HEK293T (cell line): ENCODE results near the gene MOXD1.

Experiments
- CTCF ChIA-PET: fragments of 350-600 bp; formaldehyde crosslinking; extraction: SDS; loops from one replicate; lab custom pipeline; 2021; ENCODE audit warnings: antibody characterized with exemption, inconsistent platforms; lab: Yijun Ruan, JAX
- POLR2A ChIA-PET: fragments of 350-600 bp; formaldehyde crosslinking; extraction: SDS; loops from one replicate; lab custom pipeline; 2020; ENCODE audit warnings: antibody characterized with exemption, inconsistent platforms; lab: Yijun Ruan, JAX
- DNase-seq: peaks from one replicate; pipeline ENCODE4 v3.0.0; 2012; ENCODE audit warnings: mixed read lengths; ENCODE audit errors: extremely low spot score
- ARNT ChIP-seq: fragments of 450-650 bp; IDR thresholded peaks from 2 replicates; pipeline ENCODE4 v1.6.1; 2017; ENCODE audit warnings: mild to moderate bottlenecking
- BHLHE40 ChIP-seq: fragments of 450-650 bp; IDR thresholded peaks from 2 replicates; pipeline ENCODE4 v1.6.1; 2016; ENCODE audit warnings: mild to moderate bottlenecking, moderate library complexity, borderline replicate concordance
- CTBP1 ChIP-seq: fragments of 450-650 bp; IDR thresholded peaks from 2 replicates; pipeline ENCODE4 v1.6.1; 2016; ENCODE audit warnings: borderline replicate concordance
- ELF4 ChIP-seq: fragments of 450-650 bp; IDR thresholded peaks from 2 replicates; pipeline ENCODE4 v1.6.1; 2017; ENCODE audit warnings: antibody characterized with exemption
- FOXA1 ChIP-seq: fragments of 450-650 bp; IDR thresholded peaks from 2 replicates; pipeline ENCODE4 v1.6.1; 2016; ENCODE audit warnings: mild to moderate bottlenecking
- FOXK2 ChIP-seq: fragments of 450-650 bp; IDR thresholded peaks from 2 replicates; pipeline ENCODE4 v1.6.1; 2016; ENCODE audit warnings: mild to moderate bottlenecking
- FOXM1 ChIP-seq: fragments of 450-650 bp; IDR thresholded peaks from 2 replicates; pipeline ENCODE4 v1.6.1; 2017; ENCODE audit warnings: mild to moderate bottlenecking, borderline replicate concordance
- HDGF ChIP-seq: fragments of 450-650 bp; IDR thresholded peaks from 2 replicates; pipeline ENCODE4 v1.6.1; 2017; ENCODE audit warnings: antibody characterized with exemption, borderline replicate concordance
- L3MBTL2 ChIP-seq: fragments of 450-650 bp; conservative IDR thresholded peaks from 2 replicates; pipeline ENCODE4 v1.6.1; 2016; ENCODE audit warnings: mild to moderate bottlenecking
- LEF1 ChIP-seq: fragments of 450-650 bp; IDR thresholded peaks from 2 replicates; pipeline ENCODE4 v1.6.1; 2017; ENCODE audit warnings: mild to moderate bottlenecking, borderline replicate concordance
- NFRKB ChIP-seq: fragments of 450-650 bp; IDR thresholded peaks from 2 replicates; pipeline ENCODE4 v1.6.1; 2016; ENCODE audit warnings: mild to moderate bottlenecking, moderate library complexity
- PKNOX1 ChIP-seq: fragments of 450-650 bp; IDR thresholded peaks from 2 replicates; pipeline ENCODE4 v1.6.1; 2016
- SP1 ChIP-seq: fragments of 450-650 bp; IDR thresholded peaks from 2 replicates; pipeline ENCODE4 v1.6.1; 2017
- SUZ12 ChIP-seq: fragments of 450-650 bp; IDR thresholded peaks from 2 replicates; pipeline ENCODE4 v1.6.1; 2016; ENCODE audit warnings: mild to moderate bottlenecking
- TARDBP ChIP-seq: fragments of 450-650 bp; IDR thresholded peaks from 2 replicates; pipeline ENCODE4 v1.6.1; 2016
- ZNF384 ChIP-seq: fragments of 450-650 bp; IDR thresholded peaks from 2 replicates; pipeline ENCODE4 v1.6.1; 2016

The MOXD1 gene

GRCh38 chr6:132253211-132253610, 148.1 kb downstream of the MOXD1 start:
- TF ChIP-seq BHLHE40, result no peak
- TF ChIP-seq LEF1, result no peak
- ChIA-PET CTCF (interaction anchor here (1.2 kb wide), 1 partner anchor 26 kb away, joined by 3 read pairs; no protein-coding TSS in a partner anchor), POLR2A (no interaction called here)
- DNase-seq, result no peak

DNA sequence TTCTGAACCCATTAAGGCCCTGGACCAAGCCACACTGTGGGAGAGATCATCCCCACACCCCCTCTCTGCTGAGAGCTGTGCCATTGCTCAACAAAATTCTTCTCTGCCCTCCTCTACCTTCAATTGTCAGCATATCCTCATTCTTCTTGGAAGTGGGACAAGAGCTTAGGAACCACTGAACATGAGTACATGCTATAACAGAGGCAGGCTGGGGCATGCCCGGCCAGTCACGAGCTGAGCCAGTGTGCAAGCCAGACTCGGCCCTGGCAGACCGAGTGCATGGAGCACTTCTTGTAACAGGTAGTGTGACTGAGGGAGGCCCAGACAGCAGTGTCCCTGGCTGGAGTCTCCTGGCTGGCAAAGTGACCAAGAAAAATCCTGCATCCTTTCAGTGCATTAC, 149.2 kb downstream of the MOXD1 start:
- DNase-seq, result no peak
- ChIA-PET CTCF (no interaction called here), POLR2A (no interaction called here)
- TF ChIP-seq PKNOX1, result no peak
- no peak for TF ChIP-seq SUZ12

GRCh38 chr6:132251711-132252110, 149.6 kb downstream of the MOXD1 start:
- ChIA-PET CTCF (no interaction called here), POLR2A (no interaction called here)

GRCh38 chr6:132247381-132248159, 153.7 kb downstream of the MOXD1 start:
- ChIA-PET CTCF (no interaction called here), POLR2A (no interaction called here)
- TF ChIP-seq LEF1 (no peak), PKNOX1 (no peak), L3MBTL2 (no peak), SUZ12 (no peak), NFRKB (no peak), ZNF384 (no peak), ARNT (no peak), SP1 (no peak), BHLHE40 (no peak), FOXM1 (no peak), TARDBP (no peak), FOXA1 (no peak), CTBP1 (no peak), ELF4 (no peak), HDGF (no peak)
- no peak for DNase-seq

More at GRCh38 chr6:132251711-132252110, 149.6 kb downstream of the MOXD1 start:
- DNase-seq, result no peak
- TF ChIP-seq L3MBTL2 (no peak), FOXA1 (no peak), FOXM1 (no peak), CTBP1 (no peak), LEF1 (no peak), ZNF384 (no peak), HDGF (no peak), BHLHE40 (no peak), PKNOX1 (no peak)

DNA sequence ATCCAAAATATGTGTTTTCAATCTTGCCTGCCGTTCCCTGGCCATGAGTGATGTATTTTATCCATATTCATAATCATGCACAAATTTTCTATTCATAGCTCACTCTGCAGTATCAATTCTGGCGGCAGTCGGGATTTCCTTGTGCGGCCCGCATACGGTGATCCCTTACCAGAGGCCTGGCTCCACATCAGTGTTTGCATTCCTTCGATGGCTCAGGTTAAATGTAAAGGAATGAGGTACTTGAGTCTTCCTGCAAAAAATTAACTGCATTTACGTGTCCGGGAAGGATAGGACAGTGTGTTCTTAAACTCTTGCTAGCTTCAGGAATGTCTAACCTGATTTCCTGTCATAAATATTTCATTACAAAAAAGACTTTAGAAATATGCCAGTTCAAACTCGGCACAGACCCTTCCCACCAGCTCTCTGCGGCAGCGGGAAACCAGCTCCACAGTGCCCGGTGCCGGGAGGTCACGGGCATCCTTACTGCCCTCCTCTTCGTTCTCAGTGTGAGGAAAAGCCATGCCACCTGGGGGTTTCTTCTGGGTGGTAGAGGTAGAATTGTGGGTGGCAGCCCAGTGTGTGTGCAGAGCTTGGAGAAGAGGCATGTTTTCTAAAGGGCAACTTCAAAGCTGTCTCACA, 154.5 kb downstream of the MOXD1 start:
- ChIA-PET POLR2A (no interaction called here), CTCF (no interaction called here)
- no peak for DNase-seq
- TF ChIP-seq TARDBP (no peak), NFRKB (no peak), BHLHE40 (no peak), LEF1 (no peak), FOXA1 (no peak), PKNOX1 (no peak), SUZ12 (no peak), CTBP1 (no peak), HDGF (no peak), ARNT (no peak), ELF4 (no peak), FOXK2 (no peak), ZNF384 (no peak), L3MBTL2 (no peak), SP1 (no peak), FOXM1 (no peak)

- ChIA-PET POLR2A (no interaction called here), CTCF (no interaction called here)
- TF ChIP-seq PKNOX1 (no peak), LEF1 (no peak), ZNF384 (no peak), SUZ12 (no peak), ARNT (no peak), L3MBTL2 (no peak), FOXK2 (no peak), HDGF (no peak), FOXA1 (no peak), BHLHE40 (no peak), CTBP1 (no peak), TARDBP (no peak), FOXM1 (no peak)
- DNase-seq, result no peak
Observed at GRCh38 chr6:132246120-132246617, 155.1 kb downstream of the MOXD1 start.
